Body of pancreas (tissue), 4 donors: ENCODE measurements around the gene ABCB6. TPM values are rescaled to one million over a fixed set of nuclear protein-coding genes. Genes with fewer than 3 reads are reported as not detected.
"Not testable (repeated sequence)": the region's sequence is repeated elsewhere in the genome, so short reads cannot be mapped to it uniquely, and the experiment has no call there.

Experiments
- ATAC-seq: fragments of 150-250 bp; one replicate; pipeline ENCODE4 v1.9.1; 2016
- DNase-seq, 4 donors: peaks; one replicate each; pipeline ENCODE4 v3.0.0-alpha.2; 2019
- H3K27ac ChIP-seq, 4 donors: fragments of 200-600 bp; sonication (generic); 1 replicate in 3 of 4; 2 replicates in 1 of 4; pipeline versions ENCODE4 v1.5.1 to v1.6.1; 2016 to 2019; ENCODE audit warnings: mild to moderate bottlenecking in 1 of 4, mixed read lengths in 1 of 4, moderate library complexity in 1 of 4
- H3K27me3 ChIP-seq, 2 donors: fragments of 200-600 bp; sonication (generic); one replicate each; pipeline ENCODE4 v1.6.0; 2016; ENCODE audit warnings: mild to moderate bottlenecking in 1 of 2
- H3K36me3 ChIP-seq, 2 donors: fragments of 200-600 bp; sonication (generic); replicated peaks in 1 of 2; 2 replicates each; pipeline ENCODE4 v1.5.1; 2016; ENCODE audit warnings: low read depth in 2 of 2; ENCODE audit not compliant: insufficient read depth in 1 of 2
- H3K4me1 ChIP-seq: fragments of 200-600 bp; sonication (generic); one replicate; pipeline ENCODE4 v1.6.0; 2016
- H3K4me3 ChIP-seq, 2 donors: fragments of 200-600 bp; sonication (generic); 1 replicate in 1 of 2; 2 replicates in 1 of 2; pipeline ENCODE4 v1.5.1; 2016 to 2019
- H3K9me3 ChIP-seq, 3 donors: fragments of 200-600 bp; sonication (generic); 1 replicate in 2 of 3; 2 replicates in 1 of 3; pipeline ENCODE4 v1.5.1; 2016
- CTCF ChIP-seq, 7 experiments: fragments of 450-650 bp in 4 of 7; fragments of 200-600 bp in 3 of 7; sonication (generic) in 3 of 7; IDR thresholded peaks; one replicate each; pipeline ENCODE4 v1.5.1; 2016 to 2019; ENCODE audit warnings: antibody characterized with exemption in 7 of 7
- POLR2A ChIP-seq, 3 donors: fragments of 450-650 bp; IDR thresholded peaks; one replicate each; pipeline ENCODE4 v1.6.1; 2016; ENCODE audit warnings: antibody characterized with exemption in 3 of 3, mild to moderate bottlenecking in 2 of 3
- WGBS, 2 donors: methylation state at CpG; one replicate each; pipeline ENCODE4 v1.1.5; 2017; 5-methylcytosine and 5-hydroxymethylcytosine counted together
- intact Hi-C: fragments of 100-400 bp; cut with DNase I; formaldehyde crosslinking; loops from one replicate; pipeline ENCODE4 v1.15.1; 2023
- total RNA-seq, 2 donors: library from RNA; depleted of rRNA; stranded (reverse); fragments of >200 nt; gene quantifications; one replicate each; pipeline ENCODE4 v1.1.0, GENCODE V29; 2016

Gene ABCB6
- total RNA-seq, 2 donors from 2014 or later: 10.5 to 11.7 TPM

GRCh38 chr2:219205165-219205538 lies 13.6 kb downstream of the ABCB6 start:
- Histone ChIP-seq H3K9me3 (no peaks in the 10 kb centered on the region), H3K4me3 (no peak overlapping the region), H3K27ac (no peak overlapping the region), H3K27me3 (no peaks in the 10 kb centered on the region), H3K36me3 (peaks cover 0 to 1% of the 10 kb centered on the region in 2 donors), H3K4me1 (peaks cover 26% of the 10 kb centered on the region)
- no peak for DNase-seq
- WGBS, 2 donors: 82 to 83% methylated on average over 5 of the region's 5 CpGs
- intact Hi-C loops: no loop called here
- no peak for TF ChIP-seq CTCF (IDR thresholded peaks at IDR 0.05)
- TF ChIP-seq POLR2A (IDR thresholded peaks at IDR 0.05): no peak
- no peak for ATAC-seq

- TF ChIP-seq POLR2A (IDR thresholded peaks at IDR 0.05): no peak
- no peak for TF ChIP-seq CTCF (IDR thresholded peaks at IDR 0.05)
- 95% methylated on average over 7 of the region's 7 CpGs for WGBS, 2 donors
- Histone ChIP-seq H3K27ac (no peak overlapping the region), H3K9me3 (no peaks in the 10 kb centered on the region), H3K4me3 (no peak overlapping the region), H3K4me1 (peaks cover 26% of the 10 kb centered on the region), H3K27me3 (no peaks in the 10 kb centered on the region), H3K36me3 (peaks cover 0 to 1% of the 10 kb centered on the region in 2 donors)
- DNase-seq (peak in 1 of 4 donors; percentile 2), ATAC-seq (no peak)
- intact Hi-C loops: no loop called here
Measured at GRCh38 chr2:219204425-219205164, 14.2 kb downstream of the ABCB6 start.

GRCh38 chr2:219201331-219201730 lies 17.4 kb downstream of the ABCB6 start:
- Histone ChIP-seq H3K27ac (peak overlapping the region in 2 of 4 donors; percentile 49 to 53), H3K4me1 (peaks cover 13% of the 10 kb centered on the region)
- intact Hi-C loops, H3K27me3 ChIP-seq, H3K9me3 ChIP-seq, H3K36me3 ChIP-seq, ATAC-seq, H3K4me3 ChIP-seq, DNase-seq: not testable (repeated sequence)
- WGBS, 2 donors: 77% methylated on average over 21 of the region's 21 CpGs; no CpG with 5 or more reads in 1 of the 2 donors

- peak in 2 of 4 donors; percentile 9 to 38 for DNase-seq
- H3K9me3 ChIP-seq, H3K4me3 ChIP-seq, H3K36me3 ChIP-seq, H3K27me3 ChIP-seq, intact Hi-C loops, H3K4me1 ChIP-seq, ATAC-seq: not testable (repeated sequence)
- peak overlapping the region in 2 of 4 donors; percentile 49 to 53 for H3K27ac ChIP-seq
- 64 to 77% methylated on average over 19 to 26 of the region's 26 CpGs for whole genome bisulfite sequencing, 2 donors
- TF ChIP-seq POLR2A (IDR thresholded peaks at IDR 0.05): peak in 2 of 3 donors; percentile 80 to 82
Measured at GRCh38 chr2:219200502-219201326, 18.0 kb downstream of the ABCB6 start.

GRCh38 chr2:219199470-219200211 lies 19.1 kb downstream of the ABCB6 start:
- H3K27ac ChIP-seq: no peak overlapping the region
- no peaks in the 10 kb centered on the region for H3K9me3 ChIP-seq
- no peaks in the 10 kb centered on the region for H3K27me3 ChIP-seq
- H3K4me1 ChIP-seq: peaks cover 7% of the 10 kb centered on the region
- peak in 1 of 4 donors; percentile 2 for DNase-seq
- intact Hi-C loops: no loop called here
- no peak for ATAC-seq
- no peak overlapping the region for H3K4me3 ChIP-seq
- TF ChIP-seq POLR2A (IDR thresholded peaks at IDR 0.05) (no peak), CTCF (IDR thresholded peaks at IDR 0.05) (no peak)
- H3K36me3 ChIP-seq: no peaks in the 10 kb centered on the region
- 85 to 89% methylated on average over 12 of the region's 12 CpGs for WGBS, 2 donors
